Measurements from ENCODE around the gene IZUMO1. TPM values are rescaled to one million over a fixed set of nuclear protein-coding genes. Genes with fewer than 3 reads are reported as not detected.

Gene IZUMO1
- total and polyA plus RNA-seq, 12 donors = 0.59 to 2.9 (median 1.2) TPM; not detected in 3

DNA sequence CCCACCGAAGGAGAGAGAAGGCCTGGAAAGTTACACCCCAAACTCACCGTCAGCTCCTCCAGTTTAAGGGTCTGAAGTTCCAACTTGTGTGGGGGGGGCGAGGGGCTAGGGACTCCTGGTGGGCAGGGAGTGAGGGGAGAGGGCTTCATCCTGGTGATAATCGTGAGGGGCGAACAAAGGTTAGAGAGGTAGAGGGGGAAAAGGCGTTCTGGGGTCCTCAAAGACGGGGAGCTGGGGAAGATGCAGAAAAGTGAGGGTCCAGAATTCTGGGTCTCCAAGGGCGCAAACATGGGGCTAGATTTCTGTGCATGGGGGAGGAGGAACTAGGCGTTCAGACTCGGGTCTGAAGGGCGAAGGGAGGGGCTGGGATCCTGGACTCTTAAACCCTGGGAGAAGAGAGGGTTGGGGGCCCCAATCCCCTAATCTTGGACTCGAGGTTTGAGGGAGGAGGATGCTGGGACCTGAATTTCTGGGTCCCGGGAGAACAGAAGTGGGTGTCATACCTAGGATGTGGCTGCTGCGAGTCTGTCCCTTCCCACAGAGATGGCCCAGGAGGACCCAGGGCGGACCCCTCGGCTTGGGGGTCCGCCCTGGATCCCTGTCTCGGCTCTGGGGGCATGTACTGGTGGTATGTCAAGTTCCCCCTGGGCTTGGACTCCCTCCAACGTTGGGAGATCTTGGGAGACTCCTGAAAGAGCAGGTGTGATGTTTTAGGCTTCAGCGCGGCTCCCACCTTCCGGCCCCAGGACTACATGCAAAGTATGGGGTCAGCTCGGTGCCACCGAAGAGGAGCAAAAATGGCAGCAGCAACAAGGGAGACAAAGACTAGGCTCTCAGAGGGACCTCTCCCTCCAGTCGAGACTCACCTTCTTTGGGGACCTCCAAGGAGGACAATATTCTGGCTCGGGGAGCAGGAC is 31.7 kb downstream of the IZUMO1 start:
- Histone ChIP-seq H3K4me1 (replicated peaks in 1 of 2) (peaks cover 38 to 56% of the 10 kb centered on the region in 2 donors), H3K27me3 (no peaks in the 10 kb centered on the region), H3K9me3 (replicated peaks in 1 of 3) (no peaks in the 10 kb centered on the region), H3K4me3 (peak overlapping the region in 2 of 4 donors; percentile 16 to 47), H3K36me3 (replicated peaks in 1 of 2) (no peaks in the 10 kb centered on the region), H3K27ac (peak overlapping the region in 4 of 5 donors; percentile 57 to 77 (median 70))
- TF ChIP-seq POLR2A (IDR thresholded peaks at IDR 0.05) (no peak), CTCF (IDR thresholded peaks at IDR 0.05) (no peak)
- peak in 3 of 7 donors; percentile 59 to 75 (median 67) for DNase-seq
- WGBS, 4 donors = 58 to 60% (median 59%) methylated on average over 20 to 26 of the region's 26 CpGs
- intact Hi-C loops (cut with DNase I) = no loop called here

GRCh38 chr19:48713864-48714755 is 32.6 kb downstream of the IZUMO1 start:
- TF ChIP-seq CTCF (IDR thresholded peaks at IDR 0.05) (no peak), POLR2A (IDR thresholded peaks at IDR 0.05) (peak in 1 of 2 donors; percentile 71)
- peak overlapping the region in 4 of 5 donors; percentile 57 to 81 (median 70) for H3K27ac ChIP-seq
- H3K4me1 ChIP-seq (replicated peaks in 1 of 2) = peaks cover 32 to 49% of the 10 kb centered on the region in 2 donors
- peak; percentile 99 to 100 (median 100) for DNase-seq
- peak overlapping the region in 2 of 4 donors; percentile 34 to 58 for H3K4me3 ChIP-seq
- no peaks in the 10 kb centered on the region for H3K9me3 ChIP-seq (replicated peaks in 1 of 3)
- no peaks in the 10 kb centered on the region for H3K36me3 ChIP-seq (replicated peaks in 1 of 2)
- 0 to 1% (median 1%) methylated on average over 48 to 67 of the region's 67 CpGs for WGBS, 4 donors
- intact Hi-C loops (cut with DNase I) = no loop called here
- no peaks in the 10 kb centered on the region for H3K27me3 ChIP-seq

- intact Hi-C loops (cut with DNase I) = no loop called here
- DNase-seq = peak in 1 of 7 donors; percentile 48
- no peak for TF ChIP-seq POLR2A (IDR thresholded peaks at IDR 0.05)
- peak in 3 of 6 experiments; percentile 21 to 33 (median 31) for TF ChIP-seq CTCF (IDR thresholded peaks at IDR 0.05)
- Histone ChIP-seq H3K4me1 (replicated peaks in 1 of 2) (peaks cover 26 to 42% of the 10 kb centered on the region in 2 donors), H3K4me3 (peak overlapping the region in 2 of 4 donors; percentile 34 to 58), H3K27ac (peak overlapping the region in 3 of 5 donors; percentile 32 to 81 (median 76)), H3K36me3 (replicated peaks in 1 of 2) (no peaks in the 10 kb centered on the region), H3K27me3 (no peaks in the 10 kb centered on the region), H3K9me3 (replicated peaks in 1 of 3) (no peaks in the 10 kb centered on the region)
- 16 to 24% (median 18%) methylated on average over 20 to 25 of the region's 25 CpGs for WGBS, 4 donors
Measured at GRCh38 chr19:48713041-48713863, 33.5 kb downstream of the IZUMO1 start.
